ENCODE measurements around the gene SP4.
A peak's percentile ranks its signal among the peaks of the same experiment; 100 is the strongest.

Gene SP4

GRCh38 chr7:21443149-21443841 is 15.4 kb downstream of the SP4 start:
- DNase-seq (ENCODE audit: low spot score): no peak

- no peak for DNase-seq (ENCODE audit: low spot score)
Observed at GRCh38 chr7:21448974-21449373, 21.1 kb downstream of the SP4 start.

- DNase-seq (ENCODE audit: low spot score): no peak
Observed at GRCh38 chr7:21450076-21450475, 22.2 kb downstream of the SP4 start.

GRCh38 chr7:21450941-21451340 is 23.1 kb downstream of the SP4 start:
- no peak for DNase-seq (ENCODE audit: low spot score)

GRCh38 chr7:21454182-21454581 is 26.3 kb downstream of the SP4 start:
- DNase-seq (ENCODE audit: low spot score): no peak

- no peak for DNase-seq (ENCODE audit: low spot score)
Observed at GRCh38 chr7:21454906-21455305, 27.0 kb downstream of the SP4 start.

GRCh38 chr7:21461282-21461681 is 33.4 kb downstream of the SP4 start:
- DNase-seq (ENCODE audit: low spot score): no peak

- DNase-seq (ENCODE audit: low spot score): no peak
Observed at GRCh38 chr7:21462081-21462480, 34.2 kb downstream of the SP4 start.

- DNase-seq (ENCODE audit: low spot score): no peak
Observed at GRCh38 chr7:21463524-21463923, 35.6 kb downstream of the SP4 start.

- DNase-seq (ENCODE audit: low spot score): no peak
Observed at GRCh38 chr7:21468969-21469368, 41.1 kb downstream of the SP4 start.

- no peak for DNase-seq (ENCODE audit: low spot score)
Observed at GRCh38 chr7:21469894-21470293, 42.0 kb downstream of the SP4 start.

GRCh38 chr7:21472029-21472428 is 44.1 kb downstream of the SP4 start:
- DNase-seq (ENCODE audit: low spot score): no peak

- no peak for DNase-seq (ENCODE audit: low spot score)
Observed at GRCh38 chr7:21476429-21476828, 48.5 kb downstream of the SP4 start.

- DNase-seq (ENCODE audit: low spot score): no peak
Observed at GRCh38 chr7:21480693-21481403, 53.0 kb downstream of the SP4 start.

- no peak for DNase-seq (ENCODE audit: low spot score)
Observed at GRCh38 chr7:21486511-21486910, 58.6 kb downstream of the SP4 start.

GRCh38 chr7:21495731-21496130 is 67.8 kb downstream of the SP4 start:
- DNase-seq (ENCODE audit: low spot score): no peak

- no peak for DNase-seq (ENCODE audit: low spot score)
Observed at GRCh38 chr7:21497072-21497471, 69.2 kb downstream of the SP4 start.

GRCh38 chr7:21500117-21500832 is 72.4 kb downstream of the SP4 start:
- DNase-seq (ENCODE audit: low spot score): no peak

- no peak for DNase-seq (ENCODE audit: low spot score)
Observed at GRCh38 chr7:21504021-21504420, 76.1 kb downstream of the SP4 start.

GRCh38 chr7:21507627-21508343 is 79.9 kb downstream of the SP4 start:
- peak; percentile 3 for DNase-seq (ENCODE audit: low spot score)

GRCh38 chr7:21508538-21508937 is 80.7 kb downstream of the SP4 start:
- no peak for DNase-seq (ENCODE audit: low spot score)

- no peak for DNase-seq (ENCODE audit: low spot score)
Observed at GRCh38 chr7:21514062-21514461, 86.2 kb downstream of the SP4 start.

GRCh38 chr7:21524680-21525079 is 96.8 kb downstream of the SP4 start:
- DNase-seq (ENCODE audit: low spot score): no peak

Measured in CD4-positive, alpha-beta T cell treated with Interleukin-6 at 100 ng/mL for 8 hours (primary cell).